ENCODE measurements around the gene DGKD.

GRCh38 chr2:233444501-233444900 lies 90.2 kb downstream of the DGKD start:
- TF ChIP-seq RARB (CRISPR knock-in tag; IDR thresholded peaks at IDR 0.05) (no peak), ISL1 (CRISPR knock-in tag; IDR thresholded peaks at IDR 0.05) (no peak), PATZ1 (CRISPR knock-in tag; IDR thresholded peaks at IDR 0.05; ENCODE audit: borderline replicate concordance) (no peak), ZFP3 (CRISPR knock-in tag; IDR thresholded peaks at IDR 0.05) (no peak), ZNF8 (CRISPR knock-in tag; IDR thresholded peaks at IDR 0.05) (no peak), ARNTL (CRISPR knock-in tag; IDR thresholded peaks at IDR 0.05; ENCODE audit: borderline replicate concordance, low read depth) (no peak)
- TF ChIP-seq, protein P1, sequence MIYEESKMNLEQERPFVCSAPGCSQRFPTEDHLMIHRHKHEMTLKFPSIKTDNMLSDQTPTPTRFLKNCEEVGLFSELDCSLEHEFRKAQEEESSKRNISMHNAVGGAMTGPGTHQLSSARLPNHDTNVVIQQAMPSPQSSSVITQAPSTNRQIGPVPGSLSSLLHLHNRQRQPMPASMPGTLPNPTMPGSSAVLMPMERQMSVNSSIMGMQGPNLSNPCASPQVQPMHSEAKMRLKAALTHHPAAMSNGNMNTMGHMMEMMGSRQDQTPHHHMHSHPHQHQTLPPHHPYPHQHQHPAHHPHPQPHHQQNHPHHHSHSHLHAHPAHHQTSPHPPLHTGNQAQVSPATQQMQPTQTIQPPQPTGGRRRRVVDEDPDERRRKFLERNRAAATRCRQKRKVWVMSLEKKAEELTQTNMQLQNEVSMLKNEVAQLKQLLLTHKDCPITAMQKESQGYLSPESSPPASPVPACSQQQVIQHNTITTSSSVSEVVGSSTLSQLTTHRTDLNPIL (CRISPR knock-in tag; IDR thresholded peaks at IDR 0.05; ENCODE audit: low read depth) = no peak

Data from SK-N-SH treated with all-trans-retinoic acid at 6 μM for 48 hours (cell line).